Measurements from ENCODE around the gene ABCA5.

The ABCA5 gene, protein sequence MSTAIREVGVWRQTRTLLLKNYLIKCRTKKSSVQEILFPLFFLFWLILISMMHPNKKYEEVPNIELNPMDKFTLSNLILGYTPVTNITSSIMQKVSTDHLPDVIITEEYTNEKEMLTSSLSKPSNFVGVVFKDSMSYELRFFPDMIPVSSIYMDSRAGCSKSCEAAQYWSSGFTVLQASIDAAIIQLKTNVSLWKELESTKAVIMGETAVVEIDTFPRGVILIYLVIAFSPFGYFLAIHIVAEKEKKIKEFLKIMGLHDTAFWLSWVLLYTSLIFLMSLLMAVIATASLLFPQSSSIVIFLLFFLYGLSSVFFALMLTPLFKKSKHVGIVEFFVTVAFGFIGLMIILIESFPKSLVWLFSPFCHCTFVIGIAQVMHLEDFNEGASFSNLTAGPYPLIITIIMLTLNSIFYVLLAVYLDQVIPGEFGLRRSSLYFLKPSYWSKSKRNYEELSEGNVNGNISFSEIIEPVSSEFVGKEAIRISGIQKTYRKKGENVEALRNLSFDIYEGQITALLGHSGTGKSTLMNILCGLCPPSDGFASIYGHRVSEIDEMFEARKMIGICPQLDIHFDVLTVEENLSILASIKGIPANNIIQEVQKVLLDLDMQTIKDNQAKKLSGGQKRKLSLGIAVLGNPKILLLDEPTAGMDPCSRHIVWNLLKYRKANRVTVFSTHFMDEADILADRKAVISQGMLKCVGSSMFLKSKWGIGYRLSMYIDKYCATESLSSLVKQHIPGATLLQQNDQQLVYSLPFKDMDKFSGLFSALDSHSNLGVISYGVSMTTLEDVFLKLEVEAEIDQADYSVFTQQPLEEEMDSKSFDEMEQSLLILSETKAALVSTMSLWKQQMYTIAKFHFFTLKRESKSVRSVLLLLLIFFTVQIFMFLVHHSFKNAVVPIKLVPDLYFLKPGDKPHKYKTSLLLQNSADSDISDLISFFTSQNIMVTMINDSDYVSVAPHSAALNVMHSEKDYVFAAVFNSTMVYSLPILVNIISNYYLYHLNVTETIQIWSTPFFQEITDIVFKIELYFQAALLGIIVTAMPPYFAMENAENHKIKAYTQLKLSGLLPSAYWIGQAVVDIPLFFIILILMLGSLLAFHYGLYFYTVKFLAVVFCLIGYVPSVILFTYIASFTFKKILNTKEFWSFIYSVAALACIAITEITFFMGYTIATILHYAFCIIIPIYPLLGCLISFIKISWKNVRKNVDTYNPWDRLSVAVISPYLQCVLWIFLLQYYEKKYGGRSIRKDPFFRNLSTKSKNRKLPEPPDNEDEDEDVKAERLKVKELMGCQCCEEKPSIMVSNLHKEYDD (N-terminal part only)

DNA sequence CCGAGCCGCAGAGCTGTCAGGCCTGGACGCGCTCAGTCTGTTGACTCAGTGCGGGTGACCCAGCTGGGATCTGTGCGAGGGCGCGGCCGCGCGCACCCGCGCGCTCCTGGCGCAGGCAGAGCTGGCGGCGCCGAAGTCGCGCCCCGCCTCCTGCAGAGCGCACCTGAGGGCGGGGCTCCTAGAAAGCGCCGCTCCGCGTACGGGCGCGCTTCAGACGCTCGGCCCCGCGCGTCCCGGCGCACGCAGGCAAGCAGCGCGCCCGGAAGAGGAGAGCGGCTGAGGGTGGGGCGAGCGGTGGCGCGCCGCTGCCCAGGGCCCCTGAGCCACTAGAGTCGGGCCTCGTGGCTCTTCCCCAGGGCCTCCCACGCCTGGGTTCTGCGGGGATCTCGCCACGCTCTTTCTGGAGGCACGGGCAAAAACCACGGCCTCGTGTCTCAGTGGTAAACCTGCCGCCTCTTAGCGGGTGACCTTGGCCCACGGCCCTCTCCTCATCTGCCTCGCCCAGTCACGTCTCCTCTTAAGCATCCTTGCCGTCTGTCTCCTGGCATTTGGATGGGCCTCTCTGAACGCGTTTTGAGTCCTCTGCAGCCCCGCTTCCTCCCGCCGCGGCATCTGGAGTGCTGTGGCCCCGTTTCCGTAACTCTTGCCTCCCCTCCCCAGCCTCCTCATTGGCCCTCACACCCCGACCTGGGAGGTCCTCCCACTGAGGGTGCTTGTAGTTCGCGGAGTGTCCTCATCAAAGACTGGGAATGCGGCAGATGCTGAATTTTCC is at the start of gene ABCA5:
Gene ABCA5, minus strand, starts transcription at position 74 of the 772 bp plus-strand sequence. CDS start 12,718 bp downstream, outside the sequence.
- peak; percentile 85 for DNase-seq (ENCODE audit: low read depth)
- peak within 1 kb of the TSS; percentile 97 for H3K4me3 ChIP-seq (ENCODE audit: low read depth, low read length)
- TF ChIP-seq CTCF (IDR thresholded peaks at IDR 0.05; ENCODE audit: low read depth, low read length, missing control alignments) = no peak

- no peak for TF ChIP-seq CTCF (IDR thresholded peaks at IDR 0.05; ENCODE audit: low read depth, low read length, missing control alignments)
- no peak for DNase-seq (ENCODE audit: low read depth)
- H3K4me3 ChIP-seq (ENCODE audit: low read depth, low read length) = no peak overlapping the region
Observed at GRCh38 chr17:69375229-69375628, 48.3 kb upstream of the ABCA5 start.

GRCh38 chr17:69373069-69373468 is 46.1 kb upstream of the ABCA5 start:
- no peak for TF ChIP-seq CTCF (IDR thresholded peaks at IDR 0.05; ENCODE audit: low read depth, low read length, missing control alignments)
- no peak for DNase-seq (ENCODE audit: low read depth)
- H3K4me3 ChIP-seq (ENCODE audit: low read depth, low read length) = no peak overlapping the region

- TF ChIP-seq CTCF (IDR thresholded peaks at IDR 0.05; ENCODE audit: low read depth, low read length, missing control alignments) = no peak
- H3K4me3 ChIP-seq (ENCODE audit: low read depth, low read length) = no peak overlapping the region
- DNase-seq (ENCODE audit: low read depth) = peak; percentile 60
Observed at GRCh38 chr17:69367298-69367697, 40.4 kb upstream of the ABCA5 start.

GRCh38 chr17:69363488-69364210 is 36.7 kb upstream of the ABCA5 start:
- no peak for DNase-seq (ENCODE audit: low read depth)
- no peak for TF ChIP-seq CTCF (IDR thresholded peaks at IDR 0.05; ENCODE audit: low read depth, low read length, missing control alignments)
- no peak overlapping the region for H3K4me3 ChIP-seq (ENCODE audit: low read depth, low read length)
